Neural progenitor cell (in vitro differentiated cells): ENCODE data around the gene EGLN3. TPM values are rescaled to one million over a fixed set of nuclear protein-coding genes. Genes with fewer than 3 reads are reported as not detected.

ENCODE experiments used
- DNase-seq: peaks from one replicate; pipeline ENCODE4 v3.0.0-alpha.2; 2016; ENCODE audit warnings: low spot score
- H2AFZ ChIP-seq: fragments of 200-600 bp; sonication (generic); replicated peaks from 2 replicates; pipeline ENCODE4 v1.6.1; 2016; ENCODE audit warnings: antibody characterized with exemption
- H3F3A ChIP-seq: fragments of 200-600 bp; sonication (generic); 2 replicates; pipeline ENCODE4 v1.6.1; 2016; ENCODE audit warnings: antibody characterized with exemption, low read depth
- H3K27ac ChIP-seq: fragments of 200-600 bp; sonication (generic); 2 replicates; pipeline ENCODE4 v1.5.1; 2016; ENCODE audit warnings: mild to moderate bottlenecking
- H3K27me3 ChIP-seq: fragments of 200-600 bp; sonication (generic); 2 replicates; pipeline ENCODE4 v1.6.1; 2016; ENCODE audit warnings: mild to moderate bottlenecking, moderate library complexity
- H3K36me3 ChIP-seq: fragments of 200-600 bp; sonication (generic); 2 replicates; pipeline ENCODE4 v1.5.1; 2016
- H3K4me1 ChIP-seq: fragments of 200-600 bp; sonication (generic); 2 replicates; pipeline ENCODE4 v1.6.1; 2016; ENCODE audit warnings: mixed run types
- H3K4me2 ChIP-seq: fragments of 200-600 bp; sonication (generic); 2 replicates; pipeline ENCODE4 v1.6.1; 2016
- H3K4me3 ChIP-seq: fragments of 200-600 bp; sonication (generic); 2 replicates; pipeline ENCODE4 v1.5.1; 2016
- H3K79me2 ChIP-seq: fragments of 200-600 bp; sonication (generic); 2 replicates; pipeline ENCODE4 v1.6.1; 2016; ENCODE audit warnings: low read depth
- H3K9ac ChIP-seq: fragments of 200-600 bp; sonication (generic); 2 replicates; pipeline ENCODE4 v1.6.1; 2016
- H3K9me3 ChIP-seq: fragments of 200-600 bp; sonication (generic); 2 replicates; pipeline ENCODE4 v1.5.1; 2016; ENCODE audit warnings: low read depth
- H4K20me1 ChIP-seq: fragments of 200-600 bp; sonication (generic); 2 replicates; pipeline ENCODE4 v1.6.1; 2016; ENCODE audit warnings: low read depth
- H3K27ac Mint-ChIP-seq: 3 replicates; pipeline ENCODE4 v1.8.0; 2021; ENCODE audit warnings: mixed read lengths
- H3K27me3 Mint-ChIP-seq: 2 replicates; pipeline ENCODE4 v1.8.0; 2022; ENCODE audit warnings: low read depth, mild to moderate bottlenecking, inconsistent platforms, moderate library complexity, mixed read lengths; ENCODE audit not compliant: insufficient read depth
- H3K36me3 Mint-ChIP-seq: 3 replicates; pipeline ENCODE4 v1.8.0; 2021; ENCODE audit warnings: mixed read lengths
- H3K4me1 Mint-ChIP-seq: 3 replicates; pipeline ENCODE4 v1.8.0; 2021; ENCODE audit warnings: mixed read lengths
- H3K4me3 Mint-ChIP-seq: 3 replicates; pipeline ENCODE4 v1.8.0; 2021; ENCODE audit warnings: mild to moderate bottlenecking, moderate library complexity, mixed read lengths
- H3K9me3 Mint-ChIP-seq: 3 replicates; pipeline ENCODE4 v1.8.0; 2020; ENCODE audit warnings: mixed read lengths
- EZH2 ChIP-seq: fragments of 200-600 bp; sonication (generic); IDR thresholded peaks from 2 replicates; pipeline ENCODE4 v1.6.1; 2017; ENCODE audit warnings: antibody characterized with exemption, mild to moderate bottlenecking, moderate library complexity
- EZH2phosphoT487 ChIP-seq: fragments of 200-600 bp; sonication (generic); IDR thresholded peaks from 2 replicates; pipeline ENCODE4 v1.6.1; 2017; ENCODE audit warnings: antibody characterized with exemption
- total RNA-seq: library from RNA; depleted of rRNA; stranded (reverse); fragments of >200 nt; gene quantifications from 2 replicates; pipeline ENCODE4 v1.2.3, GENCODE V29; 2015; ENCODE audit warnings: low replicate concordance
- TF ChIP-seq, protein P1 (sequence below): fragments of 200-600 bp; sonication (generic); IDR thresholded peaks from 2 replicates; pipeline ENCODE4 v1.5.1; 2017; ENCODE audit warnings: antibody characterized with exemption, mild to moderate bottlenecking

The EGLN3 gene
- total RNA-seq, 1 donor from 2014 or later: 73.5 TPM

DNA sequence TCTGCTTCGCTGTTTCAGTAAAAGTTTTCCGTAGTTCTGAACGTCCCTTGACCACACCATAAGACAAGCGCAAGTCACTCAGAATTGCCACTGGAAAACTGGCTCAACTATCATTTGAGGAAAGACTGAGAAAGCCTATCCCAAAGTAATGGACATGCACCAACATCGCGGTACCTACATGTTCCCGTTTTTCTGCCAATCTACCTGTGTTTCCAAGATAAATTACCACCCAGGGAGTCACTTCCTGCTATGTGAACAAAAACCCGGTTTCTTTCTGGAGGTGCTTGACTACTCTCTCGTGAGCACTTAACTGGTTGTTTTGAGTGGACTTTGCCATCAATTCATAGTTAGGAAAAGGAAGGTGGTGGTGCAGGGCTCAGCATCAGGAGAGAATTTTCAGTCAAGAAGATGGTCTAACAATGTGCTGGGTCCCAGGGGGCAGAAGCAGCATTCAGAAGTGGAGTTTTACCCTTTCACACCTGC is 1.4 kb downstream of the EGLN3 start:
- H2AFZ ChIP-seq: no peak overlapping the region
- peaks cover 45% of the 10 kb centered on the region for H4K20me1 ChIP-seq
- peak overlapping the region; percentile 87 for H3K4me2 ChIP-seq
- peak overlapping the region; percentile 81 for H3K4me3 Mint-ChIP-seq
- H3K36me3 Mint-ChIP-seq: peaks cover 6% of the 10 kb centered on the region
- peaks cover 46% of the 10 kb centered on the region for H3K4me1 Mint-ChIP-seq
- H3K9me3 ChIP-seq: no peaks in the 10 kb centered on the region
- H3K27me3 ChIP-seq: no peaks in the 10 kb centered on the region
- DNase-seq: no peak
- no peaks in the 10 kb centered on the region for H3K36me3 ChIP-seq
- H3K4me1 ChIP-seq: peaks cover 45% of the 10 kb centered on the region
- H3K27me3 Mint-ChIP-seq: peaks cover 12% of the 10 kb centered on the region
- peak overlapping the region; percentile 65 for H3K4me3 ChIP-seq
- peaks cover 2% of the 10 kb centered on the region for H3K9me3 Mint-ChIP-seq
- peak overlapping the region; percentile 59 for H3K9ac ChIP-seq
- H3K27ac ChIP-seq: no peak overlapping the region
- H3F3A ChIP-seq: peaks cover 7% of the 10 kb centered on the region
- peak; percentile 17 for TF ChIP-seq EZH2
- TF ChIP-seq, protein P1, sequence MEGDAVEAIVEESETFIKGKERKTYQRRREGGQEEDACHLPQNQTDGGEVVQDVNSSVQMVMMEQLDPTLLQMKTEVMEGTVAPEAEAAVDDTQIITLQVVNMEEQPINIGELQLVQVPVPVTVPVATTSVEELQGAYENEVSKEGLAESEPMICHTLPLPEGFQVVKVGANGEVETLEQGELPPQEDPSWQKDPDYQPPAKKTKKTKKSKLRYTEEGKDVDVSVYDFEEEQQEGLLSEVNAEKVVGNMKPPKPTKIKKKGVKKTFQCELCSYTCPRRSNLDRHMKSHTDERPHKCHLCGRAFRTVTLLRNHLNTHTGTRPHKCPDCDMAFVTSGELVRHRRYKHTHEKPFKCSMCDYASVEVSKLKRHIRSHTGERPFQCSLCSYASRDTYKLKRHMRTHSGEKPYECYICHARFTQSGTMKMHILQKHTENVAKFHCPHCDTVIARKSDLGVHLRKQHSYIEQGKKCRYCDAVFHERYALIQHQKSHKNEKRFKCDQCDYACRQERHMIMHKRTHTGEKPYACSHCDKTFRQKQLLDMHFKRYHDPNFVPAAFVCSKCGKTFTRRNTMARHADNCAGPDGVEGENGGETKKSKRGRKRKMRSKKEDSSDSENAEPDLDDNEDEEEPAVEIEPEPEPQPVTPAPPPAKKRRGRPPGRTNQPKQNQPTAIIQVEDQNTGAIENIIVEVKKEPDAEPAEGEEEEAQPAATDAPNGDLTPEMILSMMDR: no peak
- no peak for TF ChIP-seq EZH2phosphoT487
- peaks cover 64% of the 10 kb centered on the region for H3K79me2 ChIP-seq
- H3K27ac Mint-ChIP-seq: no peak overlapping the region

DNA sequence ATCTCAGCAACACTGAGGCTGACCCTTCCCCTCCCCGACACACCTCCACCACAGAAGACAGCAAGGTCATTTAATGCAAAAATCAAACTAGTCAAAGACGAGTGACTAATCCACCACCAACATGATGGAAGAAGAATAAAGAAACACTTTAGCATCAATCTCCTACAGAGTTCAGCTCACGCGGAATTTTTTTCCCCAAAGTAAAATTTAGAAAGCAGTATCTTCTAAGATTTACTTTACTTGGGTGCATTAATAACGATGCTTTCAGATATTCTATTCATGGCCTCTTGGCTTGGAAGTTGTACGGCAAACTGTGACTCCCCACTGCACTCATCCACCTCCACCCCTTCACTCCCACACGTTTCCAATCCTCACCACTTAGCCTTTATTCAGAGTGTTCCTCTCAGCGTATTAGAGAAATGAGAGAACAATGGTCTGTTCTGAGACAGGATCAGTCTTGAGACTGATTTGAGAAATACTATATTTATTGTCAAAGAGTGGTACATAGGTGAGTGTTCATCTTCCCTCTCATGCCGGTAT is 1.9 kb downstream of the EGLN3 start:
- DNase-seq: no peak
- H3K9me3 ChIP-seq: no peaks in the 10 kb centered on the region
- peaks cover 7% of the 10 kb centered on the region for H3F3A ChIP-seq
- H3K4me1 Mint-ChIP-seq: peaks cover 46% of the 10 kb centered on the region
- peak overlapping the region; percentile 81 for H3K4me3 Mint-ChIP-seq
- H3K9ac ChIP-seq: peak overlapping the region; percentile 59
- peaks cover 45% of the 10 kb centered on the region for H4K20me1 ChIP-seq
- H3K27me3 ChIP-seq: no peaks in the 10 kb centered on the region
- no peaks in the 10 kb centered on the region for H3K36me3 ChIP-seq
- peaks cover 10% of the 10 kb centered on the region for H3K27me3 Mint-ChIP-seq
- H3K4me3 ChIP-seq: peak overlapping the region; percentile 65
- TF ChIP-seq, protein P1: no peak
- TF ChIP-seq EZH2 (no peak), EZH2phosphoT487 (no peak)
- H3K27ac ChIP-seq: no peak overlapping the region
- peaks cover 6% of the 10 kb centered on the region for H3K36me3 Mint-ChIP-seq
- H3K4me2 ChIP-seq: peak overlapping the region; percentile 87
- H3K9me3 Mint-ChIP-seq: peaks cover 2% of the 10 kb centered on the region
- H3K4me1 ChIP-seq: peaks cover 46% of the 10 kb centered on the region
- H3K27ac Mint-ChIP-seq: no peak overlapping the region
- H2AFZ ChIP-seq: no peak overlapping the region
- peaks cover 69% of the 10 kb centered on the region for H3K79me2 ChIP-seq

DNA sequence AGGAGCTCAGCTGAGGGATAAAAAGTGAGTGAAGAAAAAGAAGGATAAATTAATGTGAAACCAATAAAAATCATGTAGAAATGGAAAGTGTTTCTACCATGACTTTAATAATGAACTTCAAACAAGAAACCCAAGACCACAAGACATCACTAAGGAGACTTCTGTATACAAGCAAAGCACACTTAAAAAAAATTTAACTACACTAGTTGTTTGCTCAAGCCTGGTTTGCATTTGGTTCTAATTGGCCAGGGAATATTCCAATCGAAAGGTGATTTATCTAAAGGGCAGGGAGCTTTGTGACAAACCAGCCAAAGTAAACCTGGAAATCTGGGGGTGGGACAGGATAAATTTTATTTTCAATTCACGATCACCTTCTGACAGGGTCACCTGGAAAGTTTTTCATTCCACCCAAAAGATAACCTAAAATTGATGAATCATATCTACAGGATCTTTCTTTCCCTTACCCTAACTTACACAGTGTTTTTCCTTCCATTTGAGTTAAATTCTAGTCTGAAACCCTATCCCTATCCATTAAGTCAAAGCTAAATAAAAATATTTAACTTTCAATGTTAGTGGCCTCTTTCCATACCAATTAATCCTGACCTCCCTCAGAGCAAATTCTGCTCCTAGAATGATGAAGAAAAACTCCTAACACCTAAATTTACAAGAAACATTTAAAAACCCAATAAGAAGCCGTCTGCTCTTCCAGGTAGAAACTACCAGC is 2.6 kb downstream of the EGLN3 start:
- Mint-ChIP-seq H3K4me1 (peaks cover 48% of the 10 kb centered on the region), H3K27ac (no peak overlapping the region), H3K36me3 (peaks cover 6% of the 10 kb centered on the region), H3K9me3 (peaks cover 2% of the 10 kb centered on the region), H3K27me3 (peaks cover 9% of the 10 kb centered on the region), H3K4me3 (peak overlapping the region; percentile 81)
- Histone ChIP-seq H3K27ac (no peak overlapping the region), H3K9me3 (no peaks in the 10 kb centered on the region), H3F3A (peaks cover 7% of the 10 kb centered on the region), H3K27me3 (no peaks in the 10 kb centered on the region), H3K4me2 (peak overlapping the region; percentile 87), H3K9ac (peak overlapping the region; percentile 59), H3K36me3 (no peaks in the 10 kb centered on the region), H2AFZ (no peak overlapping the region), H4K20me1 (peaks cover 46% of the 10 kb centered on the region), H3K4me1 (peaks cover 53% of the 10 kb centered on the region), H3K4me3 (peak overlapping the region; percentile 65), H3K79me2 (peaks cover 75% of the 10 kb centered on the region)
- DNase-seq: no peak
- TF ChIP-seq, protein P1: no peak
- TF ChIP-seq EZH2 (no peak), EZH2phosphoT487 (no peak)
